NCI-H460 (cell line): ENCODE measurements around the gene RIMOC1. TPM values are rescaled to one million over a fixed set of nuclear protein-coding genes. Genes with fewer than 3 reads are reported as not detected.

Experiments
- total RNA-seq: library from RNA; depleted of rRNA; stranded (reverse); fragments of >200 nt; shearing (Covaris generic); gene quantifications from 2 replicates; pipeline ENCODE4 v1.2.3, GENCODE V29; 2014; rRNA removed

Gene RIMOC1
- total RNA-seq, 1 experiment from 2014 or later: 34.8 TPM

Other genes with a start within 250 kb of the RIMOC1 start
- 27.2 and 27.9 TPM in 2 replicates for gene OXCT1, start 33.9 kb upstream of the RIMOC1 start, total RNA-seq
- gene FBXO4, start 20.9 kb downstream of the RIMOC1 start, total RNA-seq: 11.4 and 18.3 TPM in 2 replicates